Endodermal cell (in vitro differentiated cells): Measurements from ENCODE around the gene EMSY. TPM values are rescaled to one million over a fixed set of nuclear protein-coding genes. Genes with fewer than 3 reads are reported as not detected.

Source experiments
- DNase-seq: peaks from one replicate; pipeline ENCODE4 v3.0.0-alpha.2; 2017
- H3K27ac ChIP-seq: 2 replicates; pipeline ENCODE4 v1.5.1; 2013; ENCODE audit warnings: mild to moderate bottlenecking, low read depth, low read length, moderate library complexity
- H3K27me3 ChIP-seq: 2 replicates; pipeline ENCODE4 v1.6.1; 2013; ENCODE audit warnings: mild to moderate bottlenecking, low read length, moderate library complexity; ENCODE audit not compliant: insufficient read depth, control insufficient read depth, poor library complexity, severe bottlenecking
- H3K36me3 ChIP-seq: 2 replicates; pipeline ENCODE4 v1.7.0; 2013; ENCODE audit warnings: mild to moderate bottlenecking, low read length, moderate library complexity; ENCODE audit not compliant: control insufficient read depth, insufficient read depth
- H3K4me1 ChIP-seq: one replicate; pipeline ENCODE4 v1.7.0; 2013; ENCODE audit warnings: low read length; ENCODE audit not compliant: control insufficient read depth, insufficient read depth
- H3K4me3 ChIP-seq: 2 replicates; pipeline ENCODE4 v1.5.1; 2013; ENCODE audit warnings: mild to moderate bottlenecking, low read length, moderate library complexity
- H3K9ac ChIP-seq: 2 replicates; pipeline ENCODE4 v1.6.1; 2013; ENCODE audit warnings: mild to moderate bottlenecking, low read length, moderate library complexity; ENCODE audit not compliant: poor library complexity, severe bottlenecking; ENCODE audit errors: extremely low read depth
- H3K9me3 ChIP-seq: 2 replicates; pipeline ENCODE4 v1.6.1; 2013; ENCODE audit warnings: mild to moderate bottlenecking, low read length, moderate library complexity; ENCODE audit not compliant: control insufficient read depth
- H3K27ac Mint-ChIP-seq: 2 replicates; pipeline ENCODE4 v1.8.0; 2020; ENCODE audit warnings: mixed read lengths
- H3K27me3 Mint-ChIP-seq: 2 replicates; pipeline ENCODE4 v1.8.0; 2021; ENCODE audit warnings: mild to moderate bottlenecking, mixed read lengths; ENCODE audit not compliant: insufficient read depth
- H3K36me3 Mint-ChIP-seq: 2 replicates; pipeline ENCODE4 v1.8.0; 2020; ENCODE audit warnings: low read depth, mixed read lengths
- H3K4me1 Mint-ChIP-seq: 2 replicates; pipeline ENCODE4 v1.8.0; 2020; ENCODE audit warnings: mixed read lengths
- H3K4me3 Mint-ChIP-seq: 2 replicates; pipeline ENCODE4 v1.8.0; 2020; ENCODE audit warnings: mild to moderate bottlenecking, moderate library complexity, mixed read lengths
- H3K9me3 Mint-ChIP-seq: 2 replicates; pipeline ENCODE4 v1.8.0; 2020; ENCODE audit warnings: mild to moderate bottlenecking, mixed read lengths
- WGBS, 2 experiments: methylation state at CpG; one replicate each; pipeline versions ENCODE4 v1.1.5 to v1.1.7; 2013; ENCODE audit warnings: missing lambda C conversion rate in 2 of 2, mixed read lengths in 1 of 2; ENCODE audit not compliant: insufficient coverage in 1 of 2, insufficient read length in 1 of 2; 5-methylcytosine and 5-hydroxymethylcytosine counted together
- total RNA-seq, 2 donors: library from RNA; stranded (reverse); fragmentation: NEBNext Ultra II Directional in 1 of 2; extraction: Animal tissue kit (Norgen Biotek cat#: 25700) in 1 of 2; gene quantifications; 2 replicates in 1 of 2; 3 replicates in 1 of 2; pipeline ENCODE4 v1.2.1, GENCODE V29; 2021
- TF ChIP-seq, protein P1 (sequence below): fragments of 200-600 bp; sonication (generic); conservative IDR thresholded peaks from 2 replicates; pipeline ENCODE4 v1.5.0; 2021; ENCODE audit warnings: antibody characterized with exemption, mild to moderate bottlenecking

EMSY gene
- total RNA-seq, 2 donors from 2014 or later = 27.4 to 35.5 TPM

- TF ChIP-seq, protein P1, sequence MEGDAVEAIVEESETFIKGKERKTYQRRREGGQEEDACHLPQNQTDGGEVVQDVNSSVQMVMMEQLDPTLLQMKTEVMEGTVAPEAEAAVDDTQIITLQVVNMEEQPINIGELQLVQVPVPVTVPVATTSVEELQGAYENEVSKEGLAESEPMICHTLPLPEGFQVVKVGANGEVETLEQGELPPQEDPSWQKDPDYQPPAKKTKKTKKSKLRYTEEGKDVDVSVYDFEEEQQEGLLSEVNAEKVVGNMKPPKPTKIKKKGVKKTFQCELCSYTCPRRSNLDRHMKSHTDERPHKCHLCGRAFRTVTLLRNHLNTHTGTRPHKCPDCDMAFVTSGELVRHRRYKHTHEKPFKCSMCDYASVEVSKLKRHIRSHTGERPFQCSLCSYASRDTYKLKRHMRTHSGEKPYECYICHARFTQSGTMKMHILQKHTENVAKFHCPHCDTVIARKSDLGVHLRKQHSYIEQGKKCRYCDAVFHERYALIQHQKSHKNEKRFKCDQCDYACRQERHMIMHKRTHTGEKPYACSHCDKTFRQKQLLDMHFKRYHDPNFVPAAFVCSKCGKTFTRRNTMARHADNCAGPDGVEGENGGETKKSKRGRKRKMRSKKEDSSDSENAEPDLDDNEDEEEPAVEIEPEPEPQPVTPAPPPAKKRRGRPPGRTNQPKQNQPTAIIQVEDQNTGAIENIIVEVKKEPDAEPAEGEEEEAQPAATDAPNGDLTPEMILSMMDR = no peak
- no peaks in the 10 kb centered on the region for H3K9me3 ChIP-seq
- H3K9me3 Mint-ChIP-seq = peaks cover 1% of the 10 kb centered on the region
- H3K4me3 ChIP-seq = no peak overlapping the region
- no peaks in the 10 kb centered on the region for H3K4me1 Mint-ChIP-seq
- no peaks in the 10 kb centered on the region for H3K27me3 ChIP-seq
- H3K36me3 Mint-ChIP-seq = no peaks in the 10 kb centered on the region
- H3K9ac ChIP-seq = no peak overlapping the region
- no peaks in the 10 kb centered on the region for H3K36me3 ChIP-seq
- WGBS, 2 experiments = 71 to 85% methylated on average over 6 to 18 of the region's 18 CpGs
- no peak overlapping the region for H3K27ac Mint-ChIP-seq
- H3K27ac ChIP-seq = no peak overlapping the region
- H3K27me3 Mint-ChIP-seq = peaks cover 4% of the 10 kb centered on the region
- no peak overlapping the region for H3K4me3 Mint-ChIP-seq
- DNase-seq = peak; percentile 77
- H3K4me1 ChIP-seq = no peaks in the 10 kb centered on the region
Measured at GRCh38 chr11:76599041-76600013, 154.5 kb downstream of the EMSY start.

GRCh38 chr11:76600124-76600655 lies 155.4 kb downstream of the EMSY start:
- Histone ChIP-seq H3K27me3 (no peaks in the 10 kb centered on the region), H3K9me3 (no peaks in the 10 kb centered on the region), H3K4me1 (no peaks in the 10 kb centered on the region), H3K36me3 (no peaks in the 10 kb centered on the region), H3K9ac (no peak overlapping the region), H3K4me3 (no peak overlapping the region), H3K27ac (no peak overlapping the region)
- Mint-ChIP-seq H3K4me1 (no peaks in the 10 kb centered on the region), H3K4me3 (no peak overlapping the region), H3K27ac (no peak overlapping the region), H3K27me3 (no peaks in the 10 kb centered on the region), H3K9me3 (no peaks in the 10 kb centered on the region), H3K36me3 (no peaks in the 10 kb centered on the region)
- WGBS, 2 experiments = 88 to 100% methylated on average over 1 to 9 of the region's 10 CpGs
- TF ChIP-seq, protein P1 = no peak
- DNase-seq = no peak

DNA sequence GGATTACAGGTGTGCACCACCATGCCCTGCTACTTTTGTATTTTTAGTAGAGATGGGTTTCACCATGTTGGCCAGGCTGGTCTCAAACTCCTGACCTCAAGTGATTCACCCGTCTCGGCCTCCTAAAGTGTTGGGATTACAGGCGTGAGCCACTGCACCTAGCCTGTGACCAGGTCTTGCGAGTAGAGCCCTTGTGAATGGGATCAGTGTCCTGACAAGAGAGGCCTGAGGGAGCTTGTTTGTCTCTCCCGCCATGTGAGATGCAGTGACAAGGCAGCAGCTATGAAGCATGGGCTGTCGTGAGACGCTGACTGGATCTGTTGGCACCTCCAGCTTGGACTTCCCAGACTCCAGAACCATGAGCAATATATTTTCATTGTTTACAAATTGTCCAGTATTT lies 156.5 kb downstream of the EMSY start:
- TF ChIP-seq, protein P1 = no peak
- no peaks in the 10 kb centered on the region for H3K36me3 Mint-ChIP-seq
- Histone ChIP-seq H3K36me3 (no peaks in the 10 kb centered on the region), H3K27me3 (no peaks in the 10 kb centered on the region), H3K9me3 (no peaks in the 10 kb centered on the region), H3K4me1 (no peaks in the 10 kb centered on the region), H3K4me3 (no peak overlapping the region), H3K27ac (no peak overlapping the region), H3K9ac (no peak overlapping the region)
- H3K27me3 Mint-ChIP-seq = no peaks in the 10 kb centered on the region
- H3K4me1 Mint-ChIP-seq = no peaks in the 10 kb centered on the region
- WGBS, 2 experiments = 94 to 97% methylated on average over 7 of the region's 7 CpGs
- no peak overlapping the region for H3K4me3 Mint-ChIP-seq
- H3K9me3 Mint-ChIP-seq = peaks cover under 1% of the 10 kb centered on the region
- DNase-seq = no peak
- H3K27ac Mint-ChIP-seq = no peak overlapping the region
